Lower leg skin (tissue), 3 donors: ENCODE measurements around the gene RHPN2.

Experiments
- POLR2A ChIP-seq, 2 donors: fragments of 450-650 bp; IDR thresholded peaks; one replicate each; pipeline ENCODE4 v1.6.1; 2016 to 2017; ENCODE audit warnings: antibody characterized with exemption in 2 of 2, mild to moderate bottlenecking in 1 of 2, moderate library complexity in 1 of 2
- TF ChIP-seq, protein P1 (sequence below), 3 donors: fragments of 450-650 bp; IDR thresholded peaks; one replicate each; pipeline ENCODE4 v1.5.1; 2016; ENCODE audit warnings: antibody characterized with exemption in 3 of 3, mild to moderate bottlenecking in 3 of 3, moderate library complexity in 2 of 3

GRCh38 chr19:33090179-33090578 lies 25.5 kb upstream of the RHPN2 start:
- TF ChIP-seq, protein P1, sequence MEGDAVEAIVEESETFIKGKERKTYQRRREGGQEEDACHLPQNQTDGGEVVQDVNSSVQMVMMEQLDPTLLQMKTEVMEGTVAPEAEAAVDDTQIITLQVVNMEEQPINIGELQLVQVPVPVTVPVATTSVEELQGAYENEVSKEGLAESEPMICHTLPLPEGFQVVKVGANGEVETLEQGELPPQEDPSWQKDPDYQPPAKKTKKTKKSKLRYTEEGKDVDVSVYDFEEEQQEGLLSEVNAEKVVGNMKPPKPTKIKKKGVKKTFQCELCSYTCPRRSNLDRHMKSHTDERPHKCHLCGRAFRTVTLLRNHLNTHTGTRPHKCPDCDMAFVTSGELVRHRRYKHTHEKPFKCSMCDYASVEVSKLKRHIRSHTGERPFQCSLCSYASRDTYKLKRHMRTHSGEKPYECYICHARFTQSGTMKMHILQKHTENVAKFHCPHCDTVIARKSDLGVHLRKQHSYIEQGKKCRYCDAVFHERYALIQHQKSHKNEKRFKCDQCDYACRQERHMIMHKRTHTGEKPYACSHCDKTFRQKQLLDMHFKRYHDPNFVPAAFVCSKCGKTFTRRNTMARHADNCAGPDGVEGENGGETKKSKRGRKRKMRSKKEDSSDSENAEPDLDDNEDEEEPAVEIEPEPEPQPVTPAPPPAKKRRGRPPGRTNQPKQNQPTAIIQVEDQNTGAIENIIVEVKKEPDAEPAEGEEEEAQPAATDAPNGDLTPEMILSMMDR (IDR thresholded peaks at IDR 0.05), result no peak
- TF ChIP-seq POLR2A (IDR thresholded peaks at IDR 0.05), result no peak
